A549 (cell line): ENCODE data around the gene ILRUN. TPM values are rescaled to one million over a fixed set of nuclear protein-coding genes. Genes with fewer than 3 reads are reported as not detected.

ENCODE experiments used
- ATAC-seq, 2 experiments: fragments of 200-7000 bp in 1 of 2; fragments of >200 bp in 1 of 2; cut with Nextera tagmentation in 1 of 2; cut with Tn5 transposase in 1 of 2; 3 replicates each; pipeline versions ENCODE4 v1.8.0 to v1.9.1; 2018 to 2020; ENCODE audit warnings: mild to moderate bottlenecking in 1 of 2, moderate library complexity in 1 of 2
- CTCF ChIA-PET: fragments of 300-600 bp; sonication (Branson Sonifier 250); formaldehyde crosslinking; extraction: SDS; loops from one replicate; lab custom pipeline; 2021; ENCODE audit warnings: antibody characterized with exemption, inconsistent platforms; lab: Yijun Ruan, JAX
- POLR2A ChIA-PET: fragments of 350-600 bp; formaldehyde crosslinking; extraction: SDS; loops from one replicate; lab custom pipeline; 2021; ENCODE audit warnings: antibody characterized with exemption, inconsistent platforms; lab: Yijun Ruan, JAX
- DNase-seq, 2 experiments: peaks; one replicate each; pipeline versions ENCODE4 v3.0.0 to v3.0.0-alpha.2; 2011 to 2016; ENCODE audit warnings: low read depth in 1 of 2, low spot score in 1 of 2
- FAIRE-seq: peaks from 2 replicates; lab custom pipeline; 2011; peaks lifted over from hg19 to GRCh38; lab: Jason Lieb, UNC
- H3K27ac ChIP-seq, 2 experiments: fragments of >200 bp; sonication (Bioruptor Twin); formaldehyde crosslinking; 3 replicates each; pipeline ENCODE4 v1.5.1; 2016 to 2017
- H3K4me1 ChIP-seq: fragments of >200 bp; sonication (Bioruptor Twin); formaldehyde crosslinking; 3 replicates; pipeline ENCODE4 v1.6.1; 2016
- H3K4me2 ChIP-seq: fragments of >200 bp; sonication (Bioruptor Twin); formaldehyde crosslinking; 3 replicates; pipeline ENCODE4 v1.6.1; 2016
- H3K4me3 ChIP-seq: fragments of >200 bp; sonication (Bioruptor Twin); formaldehyde crosslinking; 3 replicates; pipeline ENCODE4 v1.5.1; 2016
- H3K9me3 ChIP-seq: fragments of >200 bp; sonication (Bioruptor Twin); formaldehyde crosslinking; 3 replicates; pipeline ENCODE4 v1.6.1; 2016
- BCL3 ChIP-seq: fragments of >200 bp; sonication (Bioruptor Twin); formaldehyde crosslinking; IDR thresholded peaks from 3 replicates; pipeline ENCODE4 v1.6.1; 2016
- BHLHE40 ChIP-seq: IDR thresholded peaks from 2 replicates; pipeline ENCODE4 v1.6.1; 2012; ENCODE audit warnings: low read depth, low read length, inconsistent platforms
- E2F6 ChIP-seq: IDR thresholded peaks from 2 replicates; pipeline ENCODE4 v1.6.1; 2012; ENCODE audit warnings: low read depth, borderline replicate concordance
- EHMT2 ChIP-seq: fragments of 200-600 bp; sonication (generic); IDR thresholded peaks from 2 replicates; pipeline ENCODE4 v1.6.1; 2016; ENCODE audit warnings: antibody characterized with exemption, low read depth, mild to moderate bottlenecking, moderate library complexity
- ELK1 ChIP-seq: fragments of 150-350 bp; IDR thresholded peaks from 2 replicates; pipeline ENCODE4 v1.6.1; 2014; ENCODE audit warnings: low read depth, mild to moderate bottlenecking, low read length
- ESRRA ChIP-seq: fragments of 150-350 bp; IDR thresholded peaks from 2 replicates; pipeline ENCODE4 v1.6.1; 2014; ENCODE audit warnings: mild to moderate bottlenecking, low read length, borderline replicate concordance
- FOSB ChIP-seq: fragments of 250-450 bp; sonication (Bioruptor Pico); IDR thresholded peaks from 2 replicates; pipeline ENCODE4 v1.5.0; 2020; ENCODE audit warnings: mild to moderate bottlenecking, moderate library complexity
- FOXS1 ChIP-seq: fragments of 250-450 bp; sonication (Bioruptor Pico); IDR thresholded peaks from 2 replicates; pipeline ENCODE4 v1.5.0; 2020; ENCODE audit warnings: mild to moderate bottlenecking, moderate library complexity
- HOXB13 ChIP-seq: fragments of 250-450 bp; sonication (Bioruptor Pico); IDR thresholded peaks from 2 replicates; pipeline ENCODE4 v1.5.0; 2020; ENCODE audit warnings: low read depth, mild to moderate bottlenecking, moderate library complexity
- JUN ChIP-seq, 2 experiments: fragments of >200 bp; sonication (Bioruptor Twin); formaldehyde crosslinking; IDR thresholded peaks; 2 replicates in 1 of 2; 3 replicates in 1 of 2; pipeline ENCODE4 v1.6.1; 2016 to 2017
- KDM1A ChIP-seq: fragments of 200-600 bp; sonication (generic); IDR thresholded peaks from 2 replicates; pipeline ENCODE4 v1.6.1; 2016; ENCODE audit warnings: low read depth, mild to moderate bottlenecking
- MAX ChIP-seq: IDR thresholded peaks from 2 replicates; pipeline ENCODE4 v1.6.1; 2012
- MYC ChIP-seq: IDR thresholded peaks from 2 replicates; pipeline ENCODE4 v1.6.1; 2012; ENCODE audit warnings: mild to moderate bottlenecking, inconsistent platforms, low read length, improper control_type of control experiment, borderline replicate concordance
- NFE2L2 ChIP-seq: fragments of 150-350 bp; conservative IDR thresholded peaks from 2 replicates; pipeline ENCODE4 v1.6.1; 2014; ENCODE audit warnings: low read length
- NR3C1 ChIP-seq: fragments of >200 bp; sonication (Bioruptor Twin); formaldehyde crosslinking; IDR thresholded peaks from 3 replicates; pipeline ENCODE4 v1.6.1; 2017
- POLR2AphosphoS2 ChIP-seq: conservative IDR thresholded peaks from 2 replicates; pipeline ENCODE4 v1.6.1; 2012; ENCODE audit warnings: low read length, improper control_type of control experiment, inconsistent platforms
- SREBF2 ChIP-seq: fragments of 450-650 bp; IDR thresholded peaks from 2 replicates; pipeline ENCODE4 v1.6.1; 2014; ENCODE audit warnings: mild to moderate bottlenecking, moderate library complexity
- ZSCAN20 ChIP-seq: fragments of 250-450 bp; sonication (Bioruptor Pico); IDR thresholded peaks from 2 replicates; pipeline ENCODE4 v1.8.0; 2022; ENCODE audit warnings: mild to moderate bottlenecking, moderate library complexity
- WGBS: methylation state at CpG from one replicate; pipeline ENCODE4 v1.1.6; 2017; ENCODE audit errors: missing lambda C conversion rate; 5-methylcytosine and 5-hydroxymethylcytosine counted together
- polyA plus RNA-seq, 4 experiments: library from polyadenylated mRNA; depleted of rRNA in 3 of 4; stranded (reverse); fragments of >200 nt; fragmentation: RNase III in 1 of 4; extraction: RNeasy Plus Mini Kit Qiagen cat#74134 plus additional on column Dnase treatment in 1 of 4; gene quantifications; 2 replicates in 3 of 4; 3 replicates in 1 of 4; pipeline ENCODE4 v1.2.3, GENCODE V29; 2011 to 2017

The ILRUN gene
- polyA plus RNA-seq, 2 of the 4 experiments (the other 2 are of a cell fraction), result 28.6 to 36.1 TPM

- TF ChIP-seq MAX, result no peak
- TF ChIP-seq FOXS1 (CRISPR knock-in tag), result no peak
Measured at GRCh38 chr6:34654061-34654710, 42.4 kb downstream of the ILRUN start (continued).

- WGBS, result 96% methylated on average over 1 of the region's 1 CpG
- Histone ChIP-seq H3K4me3 (no peak overlapping the region), H3K9me3 (no peaks in the 10 kb centered on the region), H3K27ac (no peak overlapping the region), H3K4me2 (no peak overlapping the region), H3K4me1 (peaks cover 30% of the 10 kb centered on the region)
- ChIA-PET CTCF (no interaction called here), POLR2A (no interaction called here)
- no peak for DNase-seq
- FAIRE-seq, result no peak
- no peak for ATAC-seq
- TF ChIP-seq FOSB (CRISPR knock-in tag) (no peak), JUN (IDR thresholded peaks at IDR 0.05) (no peak), KDM1A (no peak), ZSCAN20 (CRISPR knock-in tag) (no peak), BCL3 (no peak), MYC (no peak), SREBF2 (no peak), NFE2L2 (no peak), ELK1 (no peak), MAX (no peak), POLR2AphosphoS2 (no peak), E2F6 (no peak), HOXB13 (no peak), ESRRA (no peak), EHMT2 (no peak)
Measured at GRCh38 chr6:34652263-34652662, 44.3 kb downstream of the ILRUN start.

GRCh38 chr6:34650823-34651222 lies 45.7 kb downstream of the ILRUN start:
- FAIRE-seq, result no peak
- POLR2A ChIA-PET, result no interaction called here

More at GRCh38 chr6:34650823-34651222, 45.7 kb downstream of the ILRUN start:
- no peak for ATAC-seq
- Histone ChIP-seq H3K9me3 (no peaks in the 10 kb centered on the region), H3K4me1 (peaks cover 18% of the 10 kb centered on the region; the same call in 2 of the 3 replicates), H3K4me2 (no peak overlapping the region)
- 79% methylated on average over 2 of the region's 2 CpGs for WGBS
- TF ChIP-seq ELK1 (no peak), SREBF2 (no peak), BHLHE40 (no peak), NR3C1 (no peak)
- TF ChIP-seq, all 56 proteins: peak for 0
- CTCF ChIA-PET, result interaction anchor here (1.5 to 1.6 kb wide), 2 partner anchors 8 to 42 kb away, joined by 4 to 6 read pairs; no protein-coding TSS in a partner anchor
- no peak overlapping the region for H3K4me3 ChIP-seq
- no peak for DNase-seq
- H3K27ac ChIP-seq, result no peak overlapping the region
